Thyroid gland (tissue), 4 donors: ENCODE data around the gene PLA2G4D. TPM values are rescaled to one million over a fixed set of nuclear protein-coding genes. Genes with fewer than 3 reads are reported as not detected.

Experiments used
- DNase-seq, 2 donors: peaks; one replicate each; pipeline ENCODE4 v3.0.0-alpha.2; 2019
- H3K27ac ChIP-seq, 3 donors: fragments of 200-600 bp; sonication (generic); 1 replicate in 2 of 3; 2 replicates in 1 of 3; pipeline ENCODE4 v1.5.1; 2016 to 2019; ENCODE audit warnings: mild to moderate bottlenecking in 1 of 3, moderate library complexity in 1 of 3
- H3K27me3 ChIP-seq: fragments of 200-600 bp; sonication (generic); one replicate; pipeline ENCODE4 v1.5.1; 2019
- H3K36me3 ChIP-seq, 2 donors: fragments of 200-600 bp; sonication (generic); one replicate each; pipeline ENCODE4 v1.5.1; 2016 to 2019
- H3K4me1 ChIP-seq, 2 donors: fragments of 200-600 bp; sonication (generic); one replicate each; pipeline ENCODE4 v1.5.1; 2017 to 2019
- H3K4me3 ChIP-seq, 3 donors: fragments of 200-600 bp; sonication (generic); replicated peaks in 1 of 3; 1 replicate in 2 of 3; 2 replicates in 1 of 3; pipeline ENCODE4 v1.5.1; 2016; ENCODE audit warnings: mild to moderate bottlenecking in 1 of 3
- H3K9me3 ChIP-seq: fragments of 200-600 bp; sonication (generic); one replicate; pipeline ENCODE4 v1.5.1; 2017
- POLR2A ChIP-seq, 2 donors: fragments of 450-650 bp; IDR thresholded peaks; one replicate each; pipeline ENCODE4 v1.6.1; 2017; ENCODE audit warnings: antibody characterized with exemption in 2 of 2, mild to moderate bottlenecking in 2 of 2, moderate library complexity in 1 of 2
- WGBS, 2 donors: methylation state at CpG; one replicate each; pipeline ENCODE4 v1.1.5; 2017; 5-methylcytosine and 5-hydroxymethylcytosine counted together
- intact Hi-C: fragments of 100-400 bp; cut with DNase I; formaldehyde crosslinking; loops from one replicate; pipeline ENCODE4 v1.15.1; 2023
- total RNA-seq, 4 donors: library from RNA; depleted of rRNA; stranded (reverse); fragments of >200 nt; gene quantifications; one replicate each; pipeline ENCODE4 v1.2.3, GENCODE V29; 2016
- TF ChIP-seq, protein P1 (sequence below), 6 experiments: fragments of 200-600 bp in 3 of 6; fragments of 450-650 bp in 3 of 6; sonication (generic) in 3 of 6; IDR thresholded peaks; one replicate each; pipeline ENCODE4 v1.5.1; 2016 to 2019; ENCODE audit warnings: antibody characterized with exemption in 6 of 6, mild to moderate bottlenecking in 2 of 6, inconsistent platforms in 1 of 6, moderate library complexity in 1 of 6

Gene PLA2G4D
- total RNA-seq, 4 donors from 2014 or later = not detected

DNA sequence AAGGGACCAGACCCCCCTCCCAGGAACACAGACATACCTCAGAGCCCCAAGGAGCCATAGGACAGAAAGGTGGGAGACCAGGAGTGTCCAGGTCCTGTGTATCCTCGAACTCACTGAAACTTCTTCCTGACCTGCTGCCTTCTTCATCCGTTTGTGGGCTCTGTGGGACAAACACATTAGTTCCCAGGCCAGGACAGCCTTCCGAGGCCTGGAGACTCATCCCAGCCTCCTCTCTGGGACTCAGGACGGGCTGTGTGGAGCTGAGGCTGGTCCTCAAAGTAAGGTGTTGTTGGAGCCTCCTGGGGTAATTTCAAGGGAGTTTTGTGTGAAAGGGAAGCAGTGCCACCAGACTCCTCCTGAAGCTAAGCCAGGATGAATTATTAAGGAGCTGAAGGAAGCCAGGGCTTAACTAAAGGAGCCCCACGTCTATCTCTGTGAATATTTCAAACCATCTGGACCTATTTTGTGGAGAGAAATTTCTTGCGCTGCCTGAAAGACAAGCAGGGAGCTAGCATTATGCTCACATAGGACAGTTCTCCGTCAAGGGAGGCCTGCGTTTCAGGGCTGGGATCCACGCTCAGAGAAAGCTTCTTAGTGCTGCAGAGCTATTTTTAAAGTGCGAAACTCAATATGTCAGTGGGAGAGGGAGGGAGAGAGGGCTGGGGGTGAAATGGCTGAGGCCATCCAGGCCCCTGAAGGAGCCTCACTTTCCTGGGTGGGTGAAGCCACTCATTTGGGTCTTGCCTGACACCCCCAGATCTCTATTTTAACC is 43.7 kb downstream of the PLA2G4D start:
- TF ChIP-seq, protein P1, sequence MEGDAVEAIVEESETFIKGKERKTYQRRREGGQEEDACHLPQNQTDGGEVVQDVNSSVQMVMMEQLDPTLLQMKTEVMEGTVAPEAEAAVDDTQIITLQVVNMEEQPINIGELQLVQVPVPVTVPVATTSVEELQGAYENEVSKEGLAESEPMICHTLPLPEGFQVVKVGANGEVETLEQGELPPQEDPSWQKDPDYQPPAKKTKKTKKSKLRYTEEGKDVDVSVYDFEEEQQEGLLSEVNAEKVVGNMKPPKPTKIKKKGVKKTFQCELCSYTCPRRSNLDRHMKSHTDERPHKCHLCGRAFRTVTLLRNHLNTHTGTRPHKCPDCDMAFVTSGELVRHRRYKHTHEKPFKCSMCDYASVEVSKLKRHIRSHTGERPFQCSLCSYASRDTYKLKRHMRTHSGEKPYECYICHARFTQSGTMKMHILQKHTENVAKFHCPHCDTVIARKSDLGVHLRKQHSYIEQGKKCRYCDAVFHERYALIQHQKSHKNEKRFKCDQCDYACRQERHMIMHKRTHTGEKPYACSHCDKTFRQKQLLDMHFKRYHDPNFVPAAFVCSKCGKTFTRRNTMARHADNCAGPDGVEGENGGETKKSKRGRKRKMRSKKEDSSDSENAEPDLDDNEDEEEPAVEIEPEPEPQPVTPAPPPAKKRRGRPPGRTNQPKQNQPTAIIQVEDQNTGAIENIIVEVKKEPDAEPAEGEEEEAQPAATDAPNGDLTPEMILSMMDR (IDR thresholded peaks at IDR 0.05) = no peak
- no peak for TF ChIP-seq POLR2A (IDR thresholded peaks at IDR 0.05)
- intact Hi-C loops = no loop called here
- Histone ChIP-seq H3K36me3 (no peaks in the 10 kb centered on the region), H3K27ac (no peak overlapping the region), H3K27me3 (no peaks in the 10 kb centered on the region), H3K4me3 (no peak overlapping the region), H3K9me3 (no peaks in the 10 kb centered on the region), H3K4me1 (peaks cover 23 to 27% of the 10 kb centered on the region in 2 donors)
- no peak for DNase-seq
- WGBS, 2 donors = 79 to 83% methylated on average over 10 of the region's 10 CpGs

- Histone ChIP-seq H3K4me1 (peaks cover 16 to 27% of the 10 kb centered on the region in 2 donors), H3K27ac (no peak overlapping the region), H3K36me3 (no peaks in the 10 kb centered on the region), H3K4me3 (no peak overlapping the region), H3K9me3 (no peaks in the 10 kb centered on the region), H3K27me3 (no peaks in the 10 kb centered on the region)
- DNase-seq = no peak
- intact Hi-C loops = no loop called here
- TF ChIP-seq, protein P1 (IDR thresholded peaks at IDR 0.05) = no peak
- TF ChIP-seq POLR2A (IDR thresholded peaks at IDR 0.05) = no peak
- 81 to 83% methylated on average over 8 of the region's 8 CpGs for WGBS, 2 donors
Observed at GRCh38 chr15:42048821-42049200, 45.6 kb downstream of the PLA2G4D start.

GRCh38 chr15:42048080-42048820 is 46.1 kb downstream of the PLA2G4D start:
- Histone ChIP-seq H3K27ac (no peak overlapping the region), H3K27me3 (no peaks in the 10 kb centered on the region), H3K9me3 (no peaks in the 10 kb centered on the region), H3K36me3 (no peaks in the 10 kb centered on the region), H3K4me3 (no peak overlapping the region), H3K4me1 (peaks cover 11 to 22% of the 10 kb centered on the region in 2 donors)
- WGBS, 2 donors = 96% methylated on average over 9 of the region's 9 CpGs
- intact Hi-C loops = no loop called here
- TF ChIP-seq, protein P1 (IDR thresholded peaks at IDR 0.05) = no peak
- no peak for TF ChIP-seq POLR2A (IDR thresholded peaks at IDR 0.05)
- no peak for DNase-seq

- Histone ChIP-seq H3K36me3 (no peaks in the 10 kb centered on the region), H3K9me3 (no peaks in the 10 kb centered on the region), H3K27me3 (no peaks in the 10 kb centered on the region), H3K4me1 (peaks cover 5 to 7% of the 10 kb centered on the region in 2 donors), H3K4me3 (no peak overlapping the region), H3K27ac (peak overlapping the region in 1 of 3 donors; percentile 62)
- TF ChIP-seq POLR2A (IDR thresholded peaks at IDR 0.05) = no peak
- intact Hi-C loops = no loop called here
- no peak for DNase-seq
- 86 to 87% methylated on average over 2 of the region's 2 CpGs for WGBS, 2 donors
Observed at GRCh38 chr15:42046597-42046996, 47.8 kb downstream of the PLA2G4D start.

- no peaks in the 10 kb centered on the region for H3K36me3 ChIP-seq
- no peaks in the 10 kb centered on the region for H3K9me3 ChIP-seq
- H3K4me3 ChIP-seq = no peak overlapping the region
- H3K27ac ChIP-seq = no peak overlapping the region
- H3K4me1 ChIP-seq = peaks cover 5 to 7% of the 10 kb centered on the region in 2 donors
- no peaks in the 10 kb centered on the region for H3K27me3 ChIP-seq
- no peak for TF ChIP-seq POLR2A (IDR thresholded peaks at IDR 0.05)
- TF ChIP-seq, protein P1 (IDR thresholded peaks at IDR 0.05) = no peak
- DNase-seq = no peak
- intact Hi-C loops = no loop called here
- WGBS, 2 donors = 73% methylated on average over 8 of the region's 8 CpGs
Observed at GRCh38 chr15:42045211-42045615, 49.1 kb downstream of the PLA2G4D start.
